Left ventricle myocardium inferior (tissue), 1 donor: ENCODE measurements around the gene IFI6. TPM values are rescaled to one million over a fixed set of nuclear protein-coding genes. Genes with fewer than 3 reads are reported as not detected.

ENCODE experiments used
- DNase-seq: peaks from one replicate; pipeline ENCODE4 v3.0.0-alpha.2; 2020
- H3K27ac ChIP-seq: fragments of 200-600 bp; replicated peaks from 2 replicates; pipeline ENCODE4 v1.8.0; 2021
- H3K27me3 ChIP-seq: fragments of 200-600 bp; 2 replicates; pipeline ENCODE4 v1.8.0; 2021; ENCODE audit warnings: low read depth
- H3K36me3 ChIP-seq: fragments of 200-600 bp; 2 replicates; pipeline ENCODE4 v1.8.0; 2021
- H3K4me1 ChIP-seq: fragments of 200-600 bp; 2 replicates; pipeline ENCODE4 v1.8.0; 2021
- H3K4me3 ChIP-seq: fragments of 200-600 bp; 2 replicates; pipeline ENCODE4 v1.8.0; 2021; ENCODE audit warnings: mild to moderate bottlenecking, moderate library complexity
- H3K9me3 ChIP-seq: fragments of 200-600 bp; replicated peaks from 2 replicates; pipeline ENCODE4 v1.8.0; 2021
- intact Hi-C: fragments of 100-400 bp; cut with micrococcal nuclease; formaldehyde crosslinking; loops from one replicate; pipeline ENCODE4 v1.11.0; 2022
- long read RNA-seq: library from polyadenylated mRNA; unstranded; transcript quantifications from one replicate; pipeline ENCODE4 v2.0.0, GENCODE V29; 2021
- total RNA-seq: library from RNA; stranded (reverse); fragmentation: NEBNext Ultra II Directional; extraction: Animal tissue kit (Norgen Biotek cat#: 25700); gene quantifications from one replicate; pipeline ENCODE4 v1.2.1, GENCODE V29; 2021
- TF ChIP-seq, protein P1 (sequence below): fragments of 200-600 bp; IDR thresholded peaks from 2 replicates; pipeline ENCODE4 v1.8.0; 2021; ENCODE audit warnings: antibody characterized with exemption, mild to moderate bottlenecking, borderline replicate concordance
- donor health status: DM: no; HTN: yes; CAD: no; lungs with severe emphysema.

IFI6 gene, protein sequence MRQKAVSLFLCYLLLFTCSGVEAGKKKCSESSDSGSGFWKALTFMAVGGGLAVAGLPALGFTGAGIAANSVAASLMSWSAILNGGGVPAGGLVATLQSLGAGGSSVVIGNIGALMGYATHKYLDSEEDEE
- total RNA-seq, result 39.2 TPM
- long read RNA-seq, transcript IFI6-202 (5 exons, 841 nt), result major isoform, 36 of 40 reads
- long read RNA-seq, partial matches to known transcripts, result 1 of 40 reads
- long read RNA-seq, other reads (novel, unspliced or antisense), result 1 of 40 reads

DNA sequence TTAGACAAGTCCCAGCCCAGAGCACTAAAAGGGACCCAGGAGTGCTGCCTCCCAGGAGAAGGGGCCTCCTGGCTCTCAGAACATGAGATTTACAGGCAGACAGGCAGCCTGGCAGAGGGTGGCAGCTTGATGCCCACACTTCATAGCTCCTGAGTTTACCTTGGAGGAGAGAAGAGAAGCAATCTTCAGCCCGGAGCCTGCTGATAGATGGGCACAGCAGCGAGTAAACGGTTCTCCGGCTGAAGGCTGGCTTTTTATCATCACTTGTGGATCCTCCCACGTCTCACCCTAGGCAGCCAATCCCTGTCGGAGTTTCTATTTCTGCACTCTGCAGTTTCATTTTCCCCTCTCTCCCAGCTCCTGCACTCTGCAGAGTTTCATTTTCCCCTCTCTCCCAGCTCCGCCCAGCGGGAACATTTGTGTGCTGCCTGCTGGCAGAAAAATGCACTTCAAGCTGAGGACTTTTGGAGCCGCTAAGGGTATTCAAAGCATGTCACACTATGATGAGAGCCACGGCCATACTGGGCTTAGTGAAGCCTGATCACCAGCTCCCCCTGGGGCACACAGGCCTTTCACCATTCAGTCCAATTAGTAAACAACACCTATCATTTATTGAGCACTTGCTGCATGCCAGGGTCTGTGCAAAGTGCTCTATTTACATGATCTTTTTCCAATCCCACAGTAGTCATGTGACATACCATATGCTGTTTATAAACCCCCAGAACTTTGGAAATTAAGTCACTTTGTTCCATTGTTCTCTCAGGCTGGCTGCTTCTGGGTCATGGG is at the start of gene IFI6:
TSS of gene IFI6 (minus strand) at position 229 of the 786 bp plus-strand sequence. CDS start 2,878 bp downstream, outside the sequence.
- Histone ChIP-seq H3K36me3 (peaks cover 11% of the 10 kb centered on the region), H3K27ac (peak within 1 kb of the TSS; percentile 87), H3K27me3 (no peaks in the 10 kb centered on the region), H3K4me3 (peak within 1 kb of the TSS; percentile 74), H3K4me1 (peaks cover 43% of the 10 kb centered on the region), H3K9me3 (no peaks in the 10 kb centered on the region)
- DNase-seq, result peak; percentile 81
- intact Hi-C loops, result loop anchor here (10.0 kb wide), 1 partner anchor 377 kb away; no protein-coding TSS in a partner anchor
- TF ChIP-seq, protein P1, sequence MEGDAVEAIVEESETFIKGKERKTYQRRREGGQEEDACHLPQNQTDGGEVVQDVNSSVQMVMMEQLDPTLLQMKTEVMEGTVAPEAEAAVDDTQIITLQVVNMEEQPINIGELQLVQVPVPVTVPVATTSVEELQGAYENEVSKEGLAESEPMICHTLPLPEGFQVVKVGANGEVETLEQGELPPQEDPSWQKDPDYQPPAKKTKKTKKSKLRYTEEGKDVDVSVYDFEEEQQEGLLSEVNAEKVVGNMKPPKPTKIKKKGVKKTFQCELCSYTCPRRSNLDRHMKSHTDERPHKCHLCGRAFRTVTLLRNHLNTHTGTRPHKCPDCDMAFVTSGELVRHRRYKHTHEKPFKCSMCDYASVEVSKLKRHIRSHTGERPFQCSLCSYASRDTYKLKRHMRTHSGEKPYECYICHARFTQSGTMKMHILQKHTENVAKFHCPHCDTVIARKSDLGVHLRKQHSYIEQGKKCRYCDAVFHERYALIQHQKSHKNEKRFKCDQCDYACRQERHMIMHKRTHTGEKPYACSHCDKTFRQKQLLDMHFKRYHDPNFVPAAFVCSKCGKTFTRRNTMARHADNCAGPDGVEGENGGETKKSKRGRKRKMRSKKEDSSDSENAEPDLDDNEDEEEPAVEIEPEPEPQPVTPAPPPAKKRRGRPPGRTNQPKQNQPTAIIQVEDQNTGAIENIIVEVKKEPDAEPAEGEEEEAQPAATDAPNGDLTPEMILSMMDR, result peak; percentile 67

DNA sequence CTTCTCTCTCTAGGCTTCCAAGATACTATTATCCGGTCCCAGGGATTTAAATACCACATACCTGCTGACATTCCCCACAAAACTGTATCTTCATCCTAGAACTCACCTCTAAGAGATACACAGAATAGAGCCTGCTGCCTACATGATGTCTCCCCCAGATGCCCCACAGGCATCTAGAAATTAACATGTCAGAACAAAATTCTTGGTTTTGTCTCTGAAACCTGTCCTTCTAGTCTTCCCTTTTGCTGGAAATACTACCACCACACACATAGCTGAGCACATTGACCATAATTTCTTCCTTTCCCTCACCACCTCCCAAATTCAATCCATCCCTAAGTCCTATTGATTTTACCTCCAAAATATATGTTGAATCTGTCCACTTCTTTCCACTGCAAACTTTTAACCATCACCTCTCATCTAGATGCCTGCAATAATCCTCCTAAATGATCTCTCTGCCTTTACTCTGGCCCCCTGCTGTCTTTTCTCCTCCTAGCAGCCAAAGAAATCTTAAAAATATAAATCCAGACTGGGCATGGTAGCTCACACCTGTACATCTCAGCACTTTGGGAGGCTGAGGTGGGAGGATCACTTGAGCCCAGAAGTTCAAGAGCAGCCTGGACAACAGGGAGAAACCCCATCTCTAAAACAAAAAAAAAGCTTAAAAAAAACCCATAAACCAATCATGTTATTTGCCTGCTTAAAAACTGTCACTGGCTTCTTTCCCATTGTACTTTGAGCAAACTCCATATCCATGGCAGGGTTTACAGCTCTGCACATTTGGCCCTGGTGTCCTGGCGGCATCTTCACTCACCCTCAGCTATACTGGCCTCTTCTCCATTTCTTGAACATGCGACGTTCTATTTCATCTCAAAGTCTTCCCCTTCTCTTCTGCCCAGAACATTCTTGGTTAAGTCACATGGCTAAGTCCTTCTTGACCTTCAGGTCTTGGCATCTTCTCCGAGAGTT is 47.6 kb upstream of the IFI6 start:
- DNase-seq, result no peak
- intact Hi-C loops, result no loop called here

DNA sequence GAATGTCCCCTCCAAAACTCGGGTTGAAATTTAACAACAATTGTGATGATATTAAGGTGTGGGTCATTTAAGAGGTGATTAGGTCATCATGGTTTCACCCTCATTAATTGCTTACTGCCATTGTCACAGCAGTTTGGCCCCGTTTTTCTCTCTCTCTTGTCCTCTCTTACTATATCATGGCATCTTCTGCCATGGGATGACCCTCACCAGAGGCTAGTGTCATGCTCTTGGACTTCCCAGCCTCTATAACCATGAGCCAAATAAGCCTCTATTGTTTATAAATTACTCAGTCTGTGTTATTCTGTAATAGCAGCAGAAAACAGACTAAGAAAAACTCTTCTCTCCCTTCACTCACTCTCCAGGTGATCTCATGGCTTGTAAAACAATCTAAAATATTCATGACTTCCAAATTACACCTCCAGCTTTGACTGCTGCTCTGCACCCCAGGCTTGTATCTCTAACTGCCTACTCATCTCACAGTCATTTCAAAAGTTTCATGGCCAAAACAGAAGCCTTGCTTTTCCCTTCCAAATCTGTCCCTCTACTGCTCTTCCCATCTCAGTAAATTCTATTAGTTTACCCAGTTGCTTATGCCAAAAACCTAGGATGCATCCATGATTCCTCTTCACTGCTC is 44.4 kb upstream of the IFI6 start:
- H3K4me1 ChIP-seq, result no peaks in the 10 kb centered on the region
- peaks cover 11% of the 10 kb centered on the region for H3K9me3 ChIP-seq
- no peak overlapping the region for H3K27ac ChIP-seq
- no peaks in the 10 kb centered on the region for H3K36me3 ChIP-seq
- no peak overlapping the region for H3K4me3 ChIP-seq
- TF ChIP-seq, protein P1, result no peak
- intact Hi-C loops, result no loop called here
- peaks cover 13% of the 10 kb centered on the region for H3K27me3 ChIP-seq
- DNase-seq, result no peak

More for the DNA sequence above, 47.6 kb upstream of the IFI6 start:
- H3K27me3 ChIP-seq, result peaks cover 13% of the 10 kb centered on the region
- H3K27ac ChIP-seq, result no peak overlapping the region
- no peaks in the 10 kb centered on the region for H3K36me3 ChIP-seq
- H3K4me3 ChIP-seq, result no peak overlapping the region
- TF ChIP-seq, protein P1, result no peak
- no peaks in the 10 kb centered on the region for H3K4me1 ChIP-seq
- H3K9me3 ChIP-seq, result peaks cover 11% of the 10 kb centered on the region

DNA sequence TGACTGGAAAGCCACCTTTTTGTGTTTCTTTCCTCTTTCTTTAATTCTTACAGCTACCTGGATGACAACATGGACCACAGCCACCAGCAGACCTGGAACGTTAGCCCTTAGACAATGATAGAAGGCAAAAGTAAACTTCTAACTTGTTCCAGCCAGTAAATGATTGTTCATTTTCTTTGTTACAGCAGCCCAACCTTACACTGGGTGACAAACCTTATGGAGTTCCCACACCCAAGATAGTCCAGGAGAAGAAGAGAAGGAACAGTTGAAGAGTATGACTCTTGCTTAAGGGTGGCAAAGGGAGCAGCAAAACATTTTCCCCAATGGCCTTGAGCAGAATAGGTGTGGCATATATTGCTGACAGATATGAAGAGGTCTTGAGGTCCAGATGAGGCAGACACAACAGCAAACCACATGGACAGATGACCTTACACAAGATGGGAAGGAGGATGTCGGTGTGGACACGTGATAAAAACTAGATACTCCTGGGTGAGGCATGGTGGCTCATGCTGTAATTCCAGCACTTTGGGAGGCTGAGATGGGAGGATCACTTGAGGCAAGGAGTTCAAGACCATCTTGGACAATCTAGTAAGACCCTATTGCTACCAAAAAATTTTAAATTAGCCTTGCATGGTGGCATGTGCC is 42.0 kb upstream of the IFI6 start:
- TF ChIP-seq, protein P1, result no peak
- Histone ChIP-seq H3K4me3 (no peak overlapping the region), H3K9me3 (peaks cover 11% of the 10 kb centered on the region), H3K4me1 (no peaks in the 10 kb centered on the region), H3K36me3 (no peaks in the 10 kb centered on the region), H3K27ac (no peak overlapping the region), H3K27me3 (peaks cover 13% of the 10 kb centered on the region)
- no peak for DNase-seq
- intact Hi-C loops, result no loop called here
